Measurements from ENCODE around the gene MYH14. TPM values are rescaled to one million over a fixed set of nuclear protein-coding genes. Genes with fewer than 3 reads are reported as not detected.
"Not testable (repeated sequence)": the region's sequence is repeated elsewhere in the genome, so short reads cannot be mapped to it uniquely, and the experiment has no call there.

Gene MYH14
- total and polyA plus RNA-seq, 2 experiments from 2014 or later, result 40.9 to 64.4 TPM

GRCh38 chr19:50232600-50232999 is 29.2 kb downstream of the MYH14 start:
- Histone ChIP-seq H3K4me1 (ENCODE audit: insufficient read depth) (peaks cover 8% of the 10 kb centered on the region), H3K27me3 (no peaks in the 10 kb centered on the region), H3K27ac (no peak overlapping the region), H3K4me2 (no peak overlapping the region), H3K79me2 (no peaks in the 10 kb centered on the region), H3K36me3 (replicated peaks; ENCODE audit: insufficient read depth, low read depth) (no peaks in the 10 kb centered on the region), H3K9me2 (replicated peaks; ENCODE audit: insufficient read depth) (no peaks in the 10 kb centered on the region), H4K20me1 (ENCODE audit: insufficient read depth, poor library complexity, severe bottlenecking) (no peaks in the 10 kb centered on the region), H3K9me3 (ENCODE audit: low read depth) (no peaks in the 10 kb centered on the region), H3K4me3 (no peak overlapping the region), H2AFZ (no peak overlapping the region)
- no peak for DNase-seq (ENCODE audit: low spot score)
- no peak for TF ChIP-seq CTCF (IDR thresholded peaks at IDR 0.05; ENCODE audit: poor library complexity)
- TF ChIP-seq EZH2 (IDR thresholded peaks at IDR 0.05; ENCODE audit: borderline replicate concordance), result no peak
- no peak for TF ChIP-seq EZH2phosphoT487 (IDR thresholded peaks at IDR 0.05; ENCODE audit: low read depth, severe bottlenecking, unreplicated experiment)
- 82% methylated on average over 3 of the region's 3 CpGs for WGBS (ENCODE audit: low lambda C conversion rate, missing lambda C conversion rate)

- Histone ChIP-seq H2AFZ (no peak overlapping the region), H3K79me2 (no peaks in the 10 kb centered on the region), H4K20me1 (ENCODE audit: insufficient read depth, poor library complexity, severe bottlenecking) (no peaks in the 10 kb centered on the region), H3K27me3 (no peaks in the 10 kb centered on the region), H3K4me1 (ENCODE audit: insufficient read depth) (peaks cover 8% of the 10 kb centered on the region), H3K36me3 (replicated peaks; ENCODE audit: insufficient read depth, low read depth) (no peaks in the 10 kb centered on the region), H3K9me3 (ENCODE audit: low read depth) (no peaks in the 10 kb centered on the region), H3K4me3 (no peak overlapping the region), H3K27ac (no peak overlapping the region), H3K9me2 (replicated peaks; ENCODE audit: insufficient read depth) (no peaks in the 10 kb centered on the region), H3K4me2 (no peak overlapping the region)
- 83% methylated on average over 23 of the region's 23 CpGs for WGBS (ENCODE audit: low lambda C conversion rate, missing lambda C conversion rate)
- TF ChIP-seq EZH2phosphoT487 (IDR thresholded peaks at IDR 0.05; ENCODE audit: low read depth, severe bottlenecking, unreplicated experiment) (no peak), CTCF (IDR thresholded peaks at IDR 0.05; ENCODE audit: poor library complexity) (no peak)
- no peak for DNase-seq (ENCODE audit: low spot score)
Measured at GRCh38 chr19:50233308-50233910, 30.0 kb downstream of the MYH14 start.

- H3K4me2 ChIP-seq; H2AFZ ChIP-seq; H3K79me2 ChIP-seq; H3K9me3 ChIP-seq (ENCODE audit: low read depth); H4K20me1 ChIP-seq (ENCODE audit: insufficient read depth, poor library complexity, severe bottlenecking); H3K4me3 ChIP-seq; H3K27ac ChIP-seq; H3K9me2 ChIP-seq (replicated peaks; ENCODE audit: insufficient read depth); H3K27me3 ChIP-seq; H3K36me3 ChIP-seq (replicated peaks; ENCODE audit: insufficient read depth, low read depth): not testable (repeated sequence)
- peaks cover 13% of the 10 kb centered on the region for H3K4me1 ChIP-seq (ENCODE audit: insufficient read depth)
- TF ChIP-seq CTCF (IDR thresholded peaks at IDR 0.05; ENCODE audit: poor library complexity), result peak; percentile 24
- 41% methylated on average over 11 of the region's 11 CpGs for WGBS (ENCODE audit: low lambda C conversion rate, missing lambda C conversion rate)
- DNase-seq (ENCODE audit: low spot score), result peak; percentile 30
Measured at GRCh38 chr19:50237493-50237892, 34.1 kb downstream of the MYH14 start.

GRCh38 chr19:50238043-50238442 is 34.6 kb downstream of the MYH14 start:
- peaks cover 13% of the 10 kb centered on the region for H3K4me1 ChIP-seq (ENCODE audit: insufficient read depth)
- no peaks in the 10 kb centered on the region for H3K9me3 ChIP-seq (ENCODE audit: low read depth)
- no peaks in the 10 kb centered on the region for H3K36me3 ChIP-seq (replicated peaks; ENCODE audit: insufficient read depth, low read depth)
- H2AFZ ChIP-seq, result no peak overlapping the region
- H3K27me3 ChIP-seq, result no peaks in the 10 kb centered on the region
- no peak overlapping the region for H3K4me3 ChIP-seq
- no peaks in the 10 kb centered on the region for H4K20me1 ChIP-seq (ENCODE audit: insufficient read depth, poor library complexity, severe bottlenecking)
- no peak overlapping the region for H3K4me2 ChIP-seq
- H3K79me2 ChIP-seq, result no peaks in the 10 kb centered on the region
- no peaks in the 10 kb centered on the region for H3K9me2 ChIP-seq (replicated peaks; ENCODE audit: insufficient read depth)
- no peak for DNase-seq (ENCODE audit: low spot score)
- TF ChIP-seq EZH2phosphoT487 (IDR thresholded peaks at IDR 0.05; ENCODE audit: low read depth, severe bottlenecking, unreplicated experiment) (no peak), CTCF (IDR thresholded peaks at IDR 0.05; ENCODE audit: poor library complexity) (no peak), EZH2 (IDR thresholded peaks at IDR 0.05; ENCODE audit: borderline replicate concordance) (no peak)
- no peak overlapping the region for H3K27ac ChIP-seq
- 91% methylated on average over 4 of the region's 4 CpGs for WGBS (ENCODE audit: low lambda C conversion rate, missing lambda C conversion rate)
